Measurements from ENCODE around the gene ATG2B. TPM values are rescaled to one million over a fixed set of nuclear protein-coding genes. Genes with fewer than 3 reads are reported as not detected.

ATG2B gene
- total RNA-seq, 1 donor from 2014 or later: 24.5 TPM

Other genes starting within 250 kb of the ATG2B start
- 14.5 TPM for gene BDKRB2, start 158.5 kb downstream of the ATG2B start, total RNA-seq
- 4.1 TPM for gene BDKRB1, start 107.1 kb downstream of the ATG2B start, total RNA-seq
- gene GSKIP, start 185 bp upstream of the ATG2B start, total RNA-seq: 22.7 TPM
- gene AK7, start 28.8 kb upstream of the ATG2B start, total RNA-seq: 11.1 TPM
- 175 TPM for gene PAPOLA, start 139.0 kb upstream of the ATG2B start, total RNA-seq

Data from mucosa of gallbladder (tissue), 1 donor.